AG20443 (cell line): ENCODE results near the gene FBXO46.
A peak's percentile ranks its signal among the peaks of the same experiment; 100 is the strongest.

ENCODE experiments used
- DNase-seq: peaks from one replicate; pipeline ENCODE4 v3.0.0; 2012; ENCODE audit warnings: low spot score, mixed read lengths

The FBXO46 gene

GRCh38 chr19:45682117-45682516 lies 48.6 kb downstream of the FBXO46 start:
- DNase-seq: no peak

DNA sequence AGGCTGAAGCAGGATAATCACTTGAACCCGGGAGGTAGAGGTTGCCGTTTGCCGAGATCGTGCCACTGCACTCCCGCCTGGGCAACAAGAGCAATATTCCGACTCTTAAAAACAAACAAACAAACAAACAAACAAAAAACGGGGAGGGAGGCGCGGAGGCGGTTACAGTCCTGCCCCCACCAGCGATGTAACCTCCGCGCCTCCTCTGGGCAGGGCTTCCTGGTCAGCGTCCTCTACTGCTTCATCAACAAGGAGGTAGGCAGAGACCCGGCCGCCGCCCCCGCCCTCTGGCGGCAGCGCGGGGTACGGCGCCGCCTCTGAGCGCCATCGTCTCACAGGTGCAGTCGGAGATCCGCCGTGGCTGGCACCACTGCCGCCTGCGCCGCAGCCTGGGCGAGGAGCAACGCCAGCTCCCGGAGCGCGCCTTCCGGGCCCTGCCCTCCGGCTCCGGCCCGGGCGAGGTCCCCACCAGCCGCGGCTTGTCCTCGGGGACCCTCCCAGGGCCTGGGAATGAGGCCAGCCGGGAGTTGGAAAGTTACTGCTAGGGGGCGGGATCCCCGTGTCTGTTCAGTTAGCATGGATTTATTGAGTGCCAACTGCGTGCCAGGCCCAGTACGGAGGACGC lies 49.2 kb downstream of the FBXO46 start:
- DNase-seq: peak; percentile 91

- peak; percentile 70 for DNase-seq
These were observed 53.1 kb downstream of the FBXO46 start for GRCh38 chr19:45677351-45678230.

DNA sequence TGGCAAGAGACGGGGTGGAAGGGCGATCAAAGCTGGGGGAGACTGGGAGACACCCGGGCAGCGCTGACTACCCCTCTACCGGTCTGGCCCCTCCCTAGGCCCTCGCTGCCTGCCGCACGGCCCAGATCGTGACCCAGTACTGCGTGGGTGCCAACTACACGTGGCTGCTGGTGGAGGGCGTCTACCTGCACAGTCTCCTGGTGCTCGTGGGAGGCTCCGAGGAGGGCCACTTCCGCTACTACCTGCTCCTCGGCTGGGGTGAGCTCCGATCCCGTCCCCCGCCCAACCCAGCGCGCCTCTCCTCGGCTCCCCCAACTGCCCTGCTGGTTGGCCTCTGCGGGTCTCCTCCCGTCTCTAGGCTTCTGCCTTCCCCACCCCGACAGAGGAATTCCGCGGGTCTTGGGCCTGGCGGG lies 53.8 kb downstream of the FBXO46 start:
- DNase-seq: no peak

DNA sequence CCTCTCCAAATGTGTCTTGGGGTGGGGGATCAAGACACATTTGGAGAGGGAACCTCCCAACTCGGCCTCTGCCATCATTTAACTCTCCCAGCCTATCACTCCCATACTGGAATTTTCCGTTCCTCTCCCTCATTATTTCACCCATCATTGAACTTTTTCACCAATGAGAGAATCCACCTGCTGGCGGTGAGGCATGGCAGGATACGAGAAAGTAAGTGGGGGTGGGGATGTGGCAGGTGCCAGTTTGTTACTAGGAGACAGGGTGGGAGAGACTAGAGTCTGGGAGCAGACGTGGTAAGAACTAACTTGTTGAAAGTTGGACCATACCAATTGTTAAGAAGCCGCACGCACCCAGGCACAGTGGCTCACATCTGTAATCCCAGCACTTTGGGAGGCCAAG lies 55.8 kb downstream of the FBXO46 start:
- no peak for DNase-seq

- DNase-seq: peak; percentile 95
These were observed 59.8 kb downstream of the FBXO46 start for GRCh38 chr19:45670670-45671453.

DNA sequence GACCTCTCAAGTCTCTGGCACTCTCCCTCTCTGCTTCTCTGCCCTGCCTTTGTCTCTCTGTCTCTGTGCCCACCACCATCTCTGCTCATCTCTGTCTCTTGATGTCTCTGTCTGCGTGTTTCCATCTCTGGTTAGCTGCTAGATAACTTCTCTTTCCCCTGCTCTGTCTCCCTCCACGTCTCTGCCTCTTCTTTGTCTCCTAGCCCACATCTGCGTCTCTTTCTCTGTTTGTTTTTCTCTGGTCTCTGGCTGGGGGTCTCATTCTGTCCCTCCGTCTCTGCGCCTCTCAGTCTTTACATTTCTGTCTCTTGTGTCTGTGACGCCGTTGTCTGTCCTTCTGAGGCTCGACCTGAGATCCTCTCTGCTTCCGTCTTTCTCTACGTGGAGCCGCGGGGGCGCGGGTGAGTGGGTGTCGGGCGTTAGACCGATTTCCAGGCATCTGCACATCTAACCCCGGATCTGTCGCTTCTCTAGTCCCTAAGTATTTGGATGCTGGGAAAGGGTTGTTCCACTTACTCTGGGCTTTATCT lies 62.3 kb downstream of the FBXO46 start:
- DNase-seq: no peak

GRCh38 chr19:45667620-45668341 lies 62.9 kb downstream of the FBXO46 start, which contains the start of gene GIPR:
Gene GIPR (plus strand): TSS chr19:45668221. CDS start chr19:45669521, 1,300 bp downstream.
- DNase-seq: peak; percentile 61

- DNase-seq: no peak
These were observed 66.1 kb downstream of the FBXO46 start for GRCh38 chr19:45664575-45664974.

- DNase-seq: no peak
These were observed 66.9 kb downstream of the FBXO46 start for GRCh38 chr19:45663800-45664199.

- peak; percentile 21 for DNase-seq
These were observed 70.1 kb downstream of the FBXO46 start for GRCh38 chr19:45660636-45661035.
